ENCODE data around the gene RPLP2. TPM values are rescaled to one million over a fixed set of nuclear protein-coding genes. Genes with fewer than 3 reads are reported as not detected.
A peak's percentile ranks its signal among the peaks of the same experiment; 100 is the strongest.

RPLP2 gene
- total RNA-seq, 1 experiment from 2014 or later = 1,325 TPM

- BruUV-seq (replicated peaks) = no TSS peak
- Histone ChIP-seq H3K27ac (ENCODE audit: low read depth, low read length, poor library complexity, severe bottlenecking) (no peak overlapping the region), H3K36me3 (ENCODE audit: insufficient read depth, low read length, poor library complexity, severe bottlenecking) (peaks cover 11% of the 10 kb centered on the region), H3K4me3 (ENCODE audit: low read depth, low read length, poor library complexity, severe bottlenecking) (peak overlapping the region; percentile 99), H3K9me3 (ENCODE audit: low read depth, low read length, poor library complexity, severe bottlenecking) (no peaks in the 10 kb centered on the region), H3K27me3 (replicated peaks; ENCODE audit: insufficient read depth, low read depth, low read length, poor library complexity) (no peaks in the 10 kb centered on the region), H3K4me1 (ENCODE audit: insufficient read depth, low read length, poor library complexity, severe bottlenecking) (peaks cover 13% of the 10 kb centered on the region)
- DNase-seq (ENCODE audit: low spot score) = no peak
- ChIA-PET POLR2A (ENCODE audit: low non-redundant PET) (interaction anchor here (0.6 kb wide), 2 partner anchors 24 to 51 kb away, joined by 6 to 20 read pairs; no protein-coding TSS in a partner anchor), CTCF (no interaction called here)
- intact Hi-C loops (cut with micrococcal nuclease; ENCODE audit: unreplicated experiment) = no loop called here
- TF ChIP-seq EZH2 (IDR thresholded peaks at IDR 0.05; ENCODE audit: borderline replicate concordance, low read depth, low read length, poor library complexity, severe bottlenecking) (no peak), CTCF (conservative IDR thresholded peaks at IDR 0.05; ENCODE audit: low read depth, low read length) (no peak)
Observed at GRCh38 chr11:843086-843734, 33.4 kb downstream of the RPLP2 start.

DNA sequence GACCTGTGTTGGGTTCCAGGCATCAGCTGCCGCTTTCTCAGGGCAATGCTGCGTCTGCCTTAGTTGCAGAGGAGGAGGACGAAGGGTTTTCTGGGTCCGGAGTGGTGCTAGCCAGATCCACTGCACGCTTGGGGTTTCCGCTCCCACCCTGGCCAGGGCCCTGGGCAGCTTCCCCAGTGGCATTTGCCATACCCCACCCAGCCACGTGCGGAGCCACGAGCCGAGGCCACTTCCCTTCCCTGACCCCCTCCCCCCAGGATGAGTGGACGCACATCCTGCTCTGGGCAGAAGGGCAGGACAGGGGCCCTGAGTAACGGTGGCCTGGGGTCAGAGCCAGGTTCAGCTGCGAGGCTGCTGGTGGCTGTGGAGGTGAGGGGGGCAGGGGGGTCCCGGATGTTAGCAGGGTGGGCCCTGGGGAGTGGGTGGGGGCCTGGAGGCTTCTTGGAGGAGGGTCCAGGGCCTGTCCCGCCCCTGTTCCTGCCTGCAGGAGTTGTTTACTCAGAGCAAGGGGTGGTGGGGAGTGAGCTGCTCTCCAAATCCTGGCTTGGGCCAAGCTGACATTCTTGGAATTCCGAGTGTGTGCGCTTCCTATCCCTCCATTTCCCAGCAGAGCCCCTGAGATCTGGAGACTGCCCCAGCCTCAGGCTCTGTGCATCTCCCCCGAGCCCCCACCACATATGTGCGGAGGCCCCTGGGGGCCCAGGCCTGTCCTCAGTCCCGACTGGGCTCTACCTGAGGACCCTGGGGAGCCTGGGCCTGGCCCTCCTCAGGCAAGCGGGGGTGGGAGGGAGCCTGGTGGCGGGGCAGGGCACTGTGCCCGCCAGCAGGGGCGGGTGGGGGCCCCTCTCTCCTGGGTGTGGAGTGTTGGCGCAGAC is 34.3 kb downstream of the RPLP2 start:
- DNase-seq (ENCODE audit: low spot score) = peak; percentile 68
- Histone ChIP-seq H3K4me3 (ENCODE audit: low read depth, low read length, poor library complexity, severe bottlenecking) (peak overlapping the region; percentile 99), H3K27ac (ENCODE audit: low read depth, low read length, poor library complexity, severe bottlenecking) (no peak overlapping the region), H3K36me3 (ENCODE audit: insufficient read depth, low read length, poor library complexity, severe bottlenecking) (peaks cover 10% of the 10 kb centered on the region), H3K9me3 (ENCODE audit: low read depth, low read length, poor library complexity, severe bottlenecking) (no peaks in the 10 kb centered on the region), H3K27me3 (replicated peaks; ENCODE audit: insufficient read depth, low read depth, low read length, poor library complexity) (no peaks in the 10 kb centered on the region), H3K4me1 (ENCODE audit: insufficient read depth, low read length, poor library complexity, severe bottlenecking) (peaks cover 21% of the 10 kb centered on the region)
- ChIA-PET POLR2A (ENCODE audit: low non-redundant PET) (no interaction called here), CTCF (no interaction called here)
- intact Hi-C loops (cut with micrococcal nuclease; ENCODE audit: unreplicated experiment) = no loop called here
- no peak for TF ChIP-seq CTCF (conservative IDR thresholded peaks at IDR 0.05; ENCODE audit: low read depth, low read length)
- TF ChIP-seq EZH2 (IDR thresholded peaks at IDR 0.05; ENCODE audit: borderline replicate concordance, low read depth, low read length, poor library complexity, severe bottlenecking) = no peak
- no TSS peak for BruUV-seq (replicated peaks)

- H3K27ac ChIP-seq (ENCODE audit: low read depth, low read length, poor library complexity, severe bottlenecking) = no peak overlapping the region
- TF ChIP-seq EZH2 (IDR thresholded peaks at IDR 0.05; ENCODE audit: borderline replicate concordance, low read depth, low read length, poor library complexity, severe bottlenecking) (no peak), CTCF (conservative IDR thresholded peaks at IDR 0.05; ENCODE audit: low read depth, low read length) (no peak)
- ChIA-PET CTCF (no interaction called here), POLR2A (ENCODE audit: low non-redundant PET) (no interaction called here)
- no peaks in the 10 kb centered on the region for H3K27me3 ChIP-seq (replicated peaks; ENCODE audit: insufficient read depth, low read depth, low read length, poor library complexity)
- DNase-seq (ENCODE audit: low spot score) = peak; percentile 55
- peaks cover 24% of the 10 kb centered on the region for H3K4me1 ChIP-seq (ENCODE audit: insufficient read depth, low read length, poor library complexity, severe bottlenecking)
- intact Hi-C loops (cut with micrococcal nuclease; ENCODE audit: unreplicated experiment) = no loop called here
- peaks cover 2% of the 10 kb centered on the region for H3K36me3 ChIP-seq (ENCODE audit: insufficient read depth, low read length, poor library complexity, severe bottlenecking)
- H3K4me3 ChIP-seq (ENCODE audit: low read depth, low read length, poor library complexity, severe bottlenecking) = no peak overlapping the region
- H3K9me3 ChIP-seq (ENCODE audit: low read depth, low read length, poor library complexity, severe bottlenecking) = no peaks in the 10 kb centered on the region
- no TSS peak for BruUV-seq (replicated peaks)
Observed at GRCh38 chr11:844693-845644, 35.2 kb downstream of the RPLP2 start.
